ENCODE results near the gene USF2.

The USF2 gene

GRCh38 chr19:35328851-35329285 lies 60.1 kb downstream of the USF2 start, which contains the start of gene CD22:
Gene CD22 (plus strand): TSS chr19:35329187. CDS start chr19:35332041, 2,854 bp downstream.
- DNase-seq, result no peak

GRCh38 chr19:35329323-35329722 lies 60.6 kb downstream of the USF2 start:
- no peak for DNase-seq

All from NCI-H2029 (cell line).